Common myeloid progenitor, CD34-positive (primary cell): ENCODE data around the gene IFNE.

Experiments
- CTCF ChIA-PET: fragments of 350-600 bp; sonication (Branson Sonifier 250); formaldehyde crosslinking; loops from one replicate; lab custom pipeline; 2021; ENCODE audit warnings: antibody characterized with exemption; lab: Charles Lee
- POLR2A ChIA-PET: fragments of 350-600 bp; sonication (Branson Sonifier 250); formaldehyde crosslinking; loops from one replicate; lab custom pipeline; 2021; ENCODE audit warnings: antibody characterized with exemption; lab: Charles Lee
- DNase-seq, 3 donors: peaks; one replicate each; pipeline versions ENCODE4 v3.0.0 to v3.0.0-alpha.2; 2013
- H3K27ac ChIP-seq, 2 experiments: 1 replicate in 1 of 2; 2 replicates in 1 of 2; pipeline ENCODE4 v1.7.0; 2013; ENCODE audit warnings: inconsistent platforms in 2 of 2, low read length in 2 of 2, mild to moderate bottlenecking in 2 of 2, low read depth in 1 of 2, moderate library complexity in 1 of 2; ENCODE audit not compliant: severe bottlenecking in 2 of 2, insufficient read depth in 1 of 2, poor library complexity in 1 of 2
- H3K27me3 ChIP-seq, 5 experiments: replicated peaks in 2 of 5; 1 replicate in 3 of 5; 2 replicates in 2 of 5; pipeline versions ENCODE4 v1.6.1 to v1.7.0; 2013; ENCODE audit warnings: low read length in 4 of 5, mild to moderate bottlenecking in 2 of 5, moderate library complexity in 2 of 5, inconsistent platforms in 1 of 5; ENCODE audit not compliant: insufficient read depth in 5 of 5, control insufficient read depth in 4 of 5
- H3K36me3 ChIP-seq, 4 experiments: 1 replicate in 2 of 4; 2 replicates in 2 of 4; pipeline versions ENCODE4 v1.6.1 to v1.7.0; 2013; ENCODE audit warnings: low read length in 3 of 4, control low read depth in 1 of 4, mild to moderate bottlenecking in 1 of 4; ENCODE audit not compliant: control insufficient read depth in 4 of 4, insufficient read depth in 4 of 4
- H3K4me1 ChIP-seq, 4 experiments: 1 replicate in 3 of 4; 2 replicates in 1 of 4; pipeline versions ENCODE4 v1.6.1 to v1.7.1; 2013; ENCODE audit warnings: low read length in 3 of 4, mild to moderate bottlenecking in 3 of 4, control low read depth in 1 of 4, inconsistent platforms in 1 of 4, moderate library complexity in 1 of 4; ENCODE audit not compliant: control insufficient read depth in 4 of 4, insufficient read depth in 4 of 4; ENCODE audit errors: control extremely low read depth in 1 of 4
- H3K4me3 ChIP-seq, 7 experiments: 1 replicate in 4 of 7; 2 replicates in 3 of 7; pipeline versions ENCODE4 v1.5.1 to v1.7.0; 2013; ENCODE audit warnings: mild to moderate bottlenecking in 7 of 7, low read length in 6 of 7, moderate library complexity in 6 of 7, inconsistent platforms in 2 of 7, low read depth in 2 of 7, control low read depth in 1 of 7; ENCODE audit not compliant: insufficient read depth in 4 of 7, control insufficient read depth in 1 of 7; ENCODE audit errors: extremely low read depth in 1 of 7
- H3K9me3 ChIP-seq, 5 experiments: 1 replicate in 4 of 5; 2 replicates in 1 of 5; pipeline versions ENCODE4 v1.6.1 to v1.7.1; 2013; ENCODE audit warnings: low read length in 4 of 5, mild to moderate bottlenecking in 2 of 5, inconsistent platforms in 1 of 5, low read depth in 1 of 5, moderate library complexity in 1 of 5; ENCODE audit not compliant: control insufficient read depth in 4 of 5, insufficient read depth in 2 of 5; ENCODE audit errors: control extremely low read depth in 1 of 5
- WGBS: methylation state at CpG from one replicate; pipeline ENCODE4 v1.1.5; 2013; ENCODE audit not compliant: insufficient coverage; 5-methylcytosine and 5-hydroxymethylcytosine counted together

Gene IFNE

DNA sequence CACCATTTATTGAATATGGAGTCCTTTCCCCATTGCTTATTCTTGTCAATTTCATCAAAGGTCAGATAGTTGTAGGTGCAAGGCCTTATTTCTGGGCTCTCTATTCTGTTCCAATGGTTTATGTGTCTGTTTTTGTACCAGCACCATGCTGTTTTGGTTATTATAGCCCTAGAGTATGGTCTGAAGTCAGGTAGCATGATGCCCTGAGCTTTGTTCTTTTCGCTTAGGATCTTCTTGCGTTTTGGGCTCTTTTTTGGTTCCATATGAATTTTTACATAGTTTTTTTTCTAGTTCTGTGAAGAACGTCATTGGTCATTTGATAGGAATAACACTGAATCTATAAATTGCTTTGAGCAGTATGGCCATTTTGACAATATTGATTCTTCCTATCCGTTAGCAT, 40.2 kb upstream of the IFNE start:
- Histone ChIP-seq H3K36me3 (no peaks in the 10 kb centered on the region), H3K27ac (no peak overlapping the region), H3K9me3 (no peaks in the 10 kb centered on the region), H3K27me3 (no peaks in the 10 kb centered on the region), H3K4me3 (no peak overlapping the region), H3K4me1 (no peaks in the 10 kb centered on the region)
- ChIA-PET CTCF (no interaction called here), POLR2A (no interaction called here)
- no peak for DNase-seq
- WGBS: 100% methylated on average over 2 of the region's 4 CpGs

GRCh38 chr9:21521448-21521847, 39.3 kb upstream of the IFNE start:
- Histone ChIP-seq H3K27ac (no peak overlapping the region), H3K4me1 (no peaks in the 10 kb centered on the region), H3K4me3 (no peak overlapping the region), H3K27me3 (peaks cover 0 to 2% (median 0%) of the 10 kb centered on the region in 5 experiments), H3K9me3 (no peaks in the 10 kb centered on the region), H3K36me3 (no peaks in the 10 kb centered on the region)
- POLR2A ChIA-PET: no interaction called here
- WGBS: no CpG with 5 or more reads among the region's 1 CpG
- no peak for DNase-seq
- CTCF ChIA-PET: interaction anchor here (1.5 kb wide), 2 partner anchors 9 to 37 kb away, joined by 4 to 5 read pairs; no protein-coding TSS in a partner anchor

DNA sequence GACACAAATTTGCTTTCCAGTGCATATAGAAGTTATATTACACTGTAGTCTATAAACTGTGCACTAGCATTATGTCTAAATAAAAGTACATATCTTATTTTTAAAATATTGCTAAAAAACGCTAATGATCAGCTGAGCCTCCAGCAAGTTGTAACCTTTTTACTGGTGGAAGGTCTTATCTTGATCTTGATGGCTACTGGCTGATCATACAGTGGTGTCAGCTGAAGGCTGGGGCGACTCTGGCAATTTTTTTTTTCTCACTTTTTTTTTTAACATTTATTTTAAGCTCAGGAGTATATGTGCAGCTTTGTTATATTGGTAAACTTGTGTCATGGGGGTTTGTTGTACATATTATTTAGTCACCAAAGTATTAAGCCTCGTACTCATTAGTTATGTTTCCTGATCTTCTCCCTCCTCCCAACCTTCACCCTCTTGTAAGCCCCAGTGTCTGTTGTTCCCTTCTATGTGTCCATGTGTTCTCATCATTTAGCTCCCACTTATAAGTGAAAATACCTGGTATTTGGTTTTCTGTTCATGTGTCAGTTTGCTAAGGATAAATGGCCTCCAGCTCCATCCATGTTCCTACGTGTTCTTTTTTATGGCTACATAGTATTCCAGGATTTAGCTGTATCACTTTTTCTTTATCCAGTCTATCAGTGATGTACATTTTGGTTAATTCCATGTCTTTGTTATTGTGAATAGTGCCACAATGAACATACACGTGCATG, 38.6 kb upstream of the IFNE start:
- POLR2A ChIA-PET: no interaction called here
- CTCF ChIA-PET: interaction anchor here (1.5 kb wide), 2 partner anchors 9 to 38 kb away, joined by 4 to 5 read pairs; no protein-coding TSS in a partner anchor

DNA sequence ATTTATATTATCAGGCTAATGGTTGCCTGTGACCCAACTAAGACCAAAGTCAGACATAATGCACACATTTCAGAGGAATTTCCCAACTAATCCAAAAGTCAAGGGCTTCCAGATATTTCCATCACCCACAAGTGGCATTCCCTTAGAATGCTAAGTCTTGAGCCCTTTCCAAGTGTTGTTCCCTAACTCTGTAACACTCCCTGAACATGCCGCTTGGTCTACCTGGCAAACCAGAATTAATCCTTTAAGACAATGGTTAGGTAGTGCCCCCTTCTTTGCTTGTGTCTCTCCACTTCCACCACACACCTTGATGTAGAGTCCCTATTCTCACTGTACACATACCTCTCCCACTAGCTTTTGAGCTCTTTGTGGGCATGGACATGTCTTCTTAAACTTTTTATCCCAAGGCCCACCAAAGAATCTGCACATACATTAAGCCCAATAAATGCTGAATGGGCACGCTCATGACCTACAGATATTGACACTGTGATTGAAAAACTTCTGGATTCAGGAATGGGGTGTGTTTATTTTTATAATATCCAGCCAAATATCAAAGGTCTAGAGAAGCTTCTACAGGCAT, 37.8 kb upstream of the IFNE start:
- no peak overlapping the region for H3K27ac ChIP-seq
- H3K4me3 ChIP-seq: no peak overlapping the region
- 100% methylated on average over 1 of the region's 2 CpGs for WGBS
- no peaks in the 10 kb centered on the region for H3K9me3 ChIP-seq
- H3K27me3 ChIP-seq: peaks cover 0 to 2% (median 0%) of the 10 kb centered on the region in 5 experiments
- no peaks in the 10 kb centered on the region for H3K36me3 ChIP-seq
- POLR2A ChIA-PET: no interaction called here
- DNase-seq: no peak
- no peaks in the 10 kb centered on the region for H3K4me1 ChIP-seq
- CTCF ChIA-PET: interaction anchor here (1.5 kb wide), 2 partner anchors 10 to 38 kb away, joined by 4 to 5 read pairs; no protein-coding TSS in a partner anchor

More for the DNA sequence above, 38.6 kb upstream of the IFNE start:
- Histone ChIP-seq H3K36me3 (no peaks in the 10 kb centered on the region), H3K4me1 (no peaks in the 10 kb centered on the region), H3K27ac (no peak overlapping the region), H3K9me3 (no peaks in the 10 kb centered on the region), H3K27me3 (peaks cover 0 to 2% (median 0%) of the 10 kb centered on the region in 5 experiments), H3K4me3 (no peak overlapping the region)
- DNase-seq: no peak
- no CpG with 5 or more reads among the region's 5 CpGs for WGBS

DNA sequence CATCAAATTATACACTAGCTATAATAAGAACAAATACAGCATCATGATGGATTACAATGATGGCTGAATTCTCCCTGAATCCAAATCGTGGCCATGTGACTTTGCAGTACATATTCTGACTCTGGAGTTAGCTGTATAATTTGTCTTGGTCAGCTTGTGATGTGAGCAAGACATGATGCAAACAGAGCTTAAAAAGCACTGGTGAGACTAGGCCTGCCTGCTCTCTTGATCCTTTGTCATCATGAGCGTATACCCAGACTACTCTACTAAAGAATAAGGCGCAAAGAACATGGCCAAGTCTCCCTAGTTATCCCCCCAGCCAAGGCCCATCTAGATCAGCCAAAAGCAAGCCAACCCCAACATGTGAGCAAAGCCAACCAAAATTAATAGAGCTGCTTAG, 34.7 kb upstream of the IFNE start:
- DNase-seq: no peak
- no peak overlapping the region for H3K27ac ChIP-seq
- H3K4me1 ChIP-seq: no peaks in the 10 kb centered on the region
- H3K27me3 ChIP-seq: peaks cover 0 to 2% (median 0%) of the 10 kb centered on the region in 5 experiments
- H3K9me3 ChIP-seq: no peaks in the 10 kb centered on the region
- CTCF ChIA-PET: no interaction called here
- 90% methylated on average over 2 of the region's 3 CpGs for WGBS
- no peak overlapping the region for H3K4me3 ChIP-seq
- H3K36me3 ChIP-seq: no peaks in the 10 kb centered on the region
- POLR2A ChIA-PET: no interaction called here

DNA sequence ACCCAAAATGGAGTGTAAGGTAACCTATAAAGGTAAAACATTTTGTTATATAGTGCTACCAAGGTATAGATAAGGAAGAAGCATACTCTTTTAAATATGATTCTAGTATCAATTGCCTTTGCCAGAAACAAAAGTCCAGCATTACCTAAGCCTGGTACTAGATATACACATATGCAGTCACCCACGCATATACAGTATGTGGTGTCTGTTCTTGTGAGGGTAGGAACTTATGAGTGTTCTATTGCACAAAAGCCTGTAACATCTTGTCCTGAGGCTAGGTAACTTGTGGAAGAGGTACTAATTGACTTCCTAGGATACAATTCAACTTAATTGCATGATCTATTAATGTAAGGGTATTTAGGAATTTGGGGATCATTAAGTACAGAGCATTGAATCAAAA, 31.3 kb upstream of the IFNE start:
- Histone ChIP-seq H3K27me3 (peaks cover 0 to 2% (median 0%) of the 10 kb centered on the region in 5 experiments), H3K4me1 (no peaks in the 10 kb centered on the region), H3K9me3 (no peaks in the 10 kb centered on the region), H3K27ac (no peak overlapping the region), H3K36me3 (no peaks in the 10 kb centered on the region), H3K4me3 (no peak overlapping the region)
- ChIA-PET POLR2A (no interaction called here), CTCF (no interaction called here)
- no CpG with 5 or more reads among the region's 1 CpG for WGBS
- no peak for DNase-seq

- DNase-seq: no peak
- H3K4me1 ChIP-seq: peaks cover 0 to 5% (median 1%) of the 10 kb centered on the region in 4 experiments
- no peaks in the 10 kb centered on the region for H3K27me3 ChIP-seq
- POLR2A ChIA-PET: no interaction called here
- H3K4me3 ChIP-seq: no peak overlapping the region
- no peaks in the 10 kb centered on the region for H3K9me3 ChIP-seq
- H3K27ac ChIP-seq: no peak overlapping the region
- CTCF ChIA-PET: interaction anchor here (0.9 kb wide), 1 partner anchor 67 kb away, joined by 3 read pairs; no protein-coding TSS in a partner anchor
- no CpG with 5 or more reads among the region's 1 CpG for WGBS
- no peaks in the 10 kb centered on the region for H3K36me3 ChIP-seq
These were observed 28.7 kb upstream of the IFNE start for GRCh38 chr9:21510806-21511205.
